ENCODE data around the gene PTPRCAP. TPM values are rescaled to one million over a fixed set of nuclear protein-coding genes. Genes with fewer than 3 reads are reported as not detected.
A peak's percentile ranks its signal among the peaks of the same experiment; 100 is the strongest.

The PTPRCAP gene
- total RNA-seq, 1 experiment from 2014 or later: 0.15 TPM

- Histone ChIP-seq H3K9ac (ENCODE audit: low read length) (no peak overlapping the region), H3K4me3 (ENCODE audit: low read length) (no peak overlapping the region), H3K9me3 (ENCODE audit: low read length) (no peaks in the 10 kb centered on the region), H3F3A (ENCODE audit: low read length, unreplicated experiment) (no peaks in the 10 kb centered on the region), H3K4me1 (ENCODE audit: insufficient read depth, low read length) (peaks cover 13% of the 10 kb centered on the region; the same call in 1 of the 2 replicates), H2AFZ (ENCODE audit: low read length) (no peak overlapping the region), H3K9me2 (replicated peaks; ENCODE audit: low read length) (no peaks in the 10 kb centered on the region), H3K79me2 (ENCODE audit: low read length) (peaks cover 3% of the 10 kb centered on the region), H3K36me3 (ENCODE audit: low read depth, low read length) (no peaks in the 10 kb centered on the region), H3K27me3 (ENCODE audit: low read length) (no peaks in the 10 kb centered on the region), H3K27ac (ENCODE audit: low read length) (no peak overlapping the region), H4K20me1 (ENCODE audit: low read length) (no peaks in the 10 kb centered on the region), H3K4me2 (ENCODE audit: low read length) (no peak overlapping the region)
- intact Hi-C loops (cut with micrococcal nuclease): no loop called here
- ATAC-seq (no peak), DNase-seq (no peak)
- no TSS peak for BruUV-seq (replicated peaks)
- CTCF ChIA-PET: no interaction called here
- POLR2A ChIA-PET (ENCODE audit: unreplicated experiment): no interaction called here
- TF ChIP-seq EZH2phosphoT487 (IDR thresholded peaks at IDR 0.05; ENCODE audit: borderline replicate concordance, low read length) (no peak), EZH2 (IDR thresholded peaks at IDR 0.05; ENCODE audit: low read length, unreplicated experiment) (no peak), CTCF (conservative IDR thresholded peaks at IDR 0.05; ENCODE audit: low read depth, low read length) (no peak)
These were observed 14.0 kb downstream of the PTPRCAP start for GRCh38 chr11:67423466-67423865.

- ChIA-PET POLR2A (ENCODE audit: unreplicated experiment) (no interaction called here), CTCF (no interaction called here)
- H3K9ac ChIP-seq (ENCODE audit: low read length): no peak overlapping the region
- peaks cover 13% of the 10 kb centered on the region; the same call in 1 of the 2 replicates for H3K4me1 ChIP-seq (ENCODE audit: insufficient read depth, low read length)
- H3K36me3 ChIP-seq (ENCODE audit: low read depth, low read length): no peaks in the 10 kb centered on the region
- H3K27ac ChIP-seq (ENCODE audit: low read length): no peak overlapping the region
- H3K9me2 ChIP-seq (replicated peaks; ENCODE audit: low read length): no peaks in the 10 kb centered on the region
- no peaks in the 10 kb centered on the region for H3K79me2 ChIP-seq (ENCODE audit: low read length)
- BruUV-seq (replicated peaks): no TSS peak
- intact Hi-C loops (cut with micrococcal nuclease): no loop called here
- no peaks in the 10 kb centered on the region for H3F3A ChIP-seq (ENCODE audit: low read length, unreplicated experiment)
- no peaks in the 10 kb centered on the region for H3K9me3 ChIP-seq (ENCODE audit: low read length)
- no peak overlapping the region for H3K4me3 ChIP-seq (ENCODE audit: low read length)
- H4K20me1 ChIP-seq (ENCODE audit: low read length): no peaks in the 10 kb centered on the region
- no peak overlapping the region for H3K4me2 ChIP-seq (ENCODE audit: low read length)
- DNase-seq: peak; percentile 80
- H2AFZ ChIP-seq (ENCODE audit: low read length): no peak overlapping the region
- no peaks in the 10 kb centered on the region for H3K27me3 ChIP-seq (ENCODE audit: low read length)
- TF ChIP-seq EZH2 (IDR thresholded peaks at IDR 0.05; ENCODE audit: low read length, unreplicated experiment): no peak
- TF ChIP-seq EZH2phosphoT487 (IDR thresholded peaks at IDR 0.05; ENCODE audit: borderline replicate concordance, low read length): no peak
- TF ChIP-seq CTCF (conservative IDR thresholded peaks at IDR 0.05; ENCODE audit: low read depth, low read length): no peak
- ATAC-seq: no peak
These were observed 14.6 kb downstream of the PTPRCAP start for GRCh38 chr11:67422891-67423290.

- TF ChIP-seq EZH2 (IDR thresholded peaks at IDR 0.05; ENCODE audit: low read length, unreplicated experiment) (no peak), EZH2phosphoT487 (IDR thresholded peaks at IDR 0.05; ENCODE audit: borderline replicate concordance, low read length) (no peak), CTCF (conservative IDR thresholded peaks at IDR 0.05; ENCODE audit: low read depth, low read length) (no peak)
- peaks cover 13% of the 10 kb centered on the region; the same call in 1 of the 2 replicates for H3K4me1 ChIP-seq (ENCODE audit: insufficient read depth, low read length)
- H3K79me2 ChIP-seq (ENCODE audit: low read length): no peaks in the 10 kb centered on the region
- ChIA-PET CTCF (interaction anchor here (1.7 kb wide), 1 partner anchor 20 kb away, joined by 6 read pairs; the partner anchor contains the start of gene PPP1CA), POLR2A (ENCODE audit: unreplicated experiment) (interaction anchor here (0.6 to 1.2 kb wide), 2 partner anchors 20 to 24 kb away, joined by 4 to 5 read pairs; partner anchors contain the start of gene PPP1CA)
- no peaks in the 10 kb centered on the region for H3K27me3 ChIP-seq (ENCODE audit: low read length)
- peak overlapping the region; percentile 85 for H2AFZ ChIP-seq (ENCODE audit: low read length)
- H4K20me1 ChIP-seq (ENCODE audit: low read length): no peaks in the 10 kb centered on the region
- ATAC-seq (peak; percentile 11), DNase-seq (no peak)
- intact Hi-C loops (cut with micrococcal nuclease): no loop called here
- TSS peak; percentile 63 for BruUV-seq (replicated peaks)
- no peaks in the 10 kb centered on the region for H3K9me2 ChIP-seq (replicated peaks; ENCODE audit: low read length)
- no peaks in the 10 kb centered on the region for H3K36me3 ChIP-seq (ENCODE audit: low read depth, low read length)
- H3K27ac ChIP-seq (ENCODE audit: low read length): no peak overlapping the region
- peak overlapping the region; percentile 73; the same call in 1 of the 2 replicates for H3K4me3 ChIP-seq (ENCODE audit: low read length)
- H3K4me2 ChIP-seq (ENCODE audit: low read length): peak overlapping the region; percentile 90
- no peak overlapping the region for H3K9ac ChIP-seq (ENCODE audit: low read length)
- no peaks in the 10 kb centered on the region for H3K9me3 ChIP-seq (ENCODE audit: low read length)
- no peaks in the 10 kb centered on the region for H3F3A ChIP-seq (ENCODE audit: low read length, unreplicated experiment)
These were observed 16.0 kb downstream of the PTPRCAP start for GRCh38 chr11:67421430-67422031.
